Natural killer cell treated with Interleukin-12 subunit alpha and Interleukin-12 subunit beta and Interleukin-15 and Interleukin-18, amount 100 ng/mL, for 72 hours (primary cell): ENCODE measurements around the gene ZNF185. TPM values are rescaled to one million over a fixed set of nuclear protein-coding genes. Genes with fewer than 3 reads are reported as not detected.

Experiments used
- ATAC-seq, 2 donors: fragments of 150-1000 bp; cut with Tn5 transposase in 1 of 2; sonication (Bioruptor Pico), chemical (Tn5 transposase) in 1 of 2; 2 replicates each; pipeline ENCODE4 v1.10.0; 2021
- DNase-seq: peaks from one replicate; pipeline ENCODE4 v3.0.0; 2022; ENCODE audit warnings: low spot score
- H3K27ac Mint-ChIP-seq, 2 donors: 1 replicate in 1 of 2; 2 replicates in 1 of 2; pipeline ENCODE4 v1.8.0; 2022; ENCODE audit warnings: mixed read lengths in 2 of 2, mild to moderate bottlenecking in 1 of 2, moderate library complexity in 1 of 2
- H3K27me3 Mint-ChIP-seq, 2 donors: 1 replicate in 1 of 2; 2 replicates in 1 of 2; pipeline ENCODE4 v1.8.0; 2022; ENCODE audit warnings: mixed read lengths in 2 of 2
- H3K36me3 Mint-ChIP-seq: one replicate; pipeline ENCODE4 v1.8.0; 2022; ENCODE audit warnings: mixed read lengths
- H3K4me1 Mint-ChIP-seq, 2 donors: 1 replicate in 1 of 2; 2 replicates in 1 of 2; pipeline ENCODE4 v1.8.0; 2022; ENCODE audit warnings: low read depth in 2 of 2, mixed read lengths in 2 of 2, mild to moderate bottlenecking in 1 of 2
- H3K4me3 Mint-ChIP-seq: one replicate; pipeline ENCODE4 v1.8.0; 2022; ENCODE audit warnings: mixed read lengths
- H3K9me3 Mint-ChIP-seq: 2 replicates; pipeline ENCODE4 v1.8.0; 2022; ENCODE audit warnings: mixed read lengths
- total RNA-seq, 2 donors: library from RNA; stranded (reverse); gene quantifications; one replicate each; pipeline ENCODE4 v1.2.3, GENCODE V29; 2022

Gene ZNF185
- total RNA-seq = 1 to 10 TPM in 1 of 2 donors, under 1 TPM in 1; 0.48 to 1.5 TPM

- H3K36me3 Mint-ChIP-seq = no peaks in the 10 kb centered on the region
- H3K27me3 Mint-ChIP-seq = peaks cover 9 to 17% of the 10 kb centered on the region in 2 donors
- H3K9me3 Mint-ChIP-seq = no peaks in the 10 kb centered on the region
- no peak within 1 kb of the TSS for H3K4me3 Mint-ChIP-seq
- ATAC-seq (no peak), DNase-seq (no peak)
- H3K27ac Mint-ChIP-seq = no peak within 1 kb of the TSS
- peaks cover 0 to 4% of the 10 kb centered on the region in 2 donors for H3K4me1 Mint-ChIP-seq
Measured at GRCh38 chrX:152897222-152898131, at the start of gene ZNF185. Gene ZNF185 (plus strand): TSS chrX:152898067. CDS start chrX:152914490, 16,423 bp downstream.

GRCh38 chrX:152850465-152850864 lies 47.4 kb upstream of the ZNF185 start:
- Mint-ChIP-seq H3K27ac (no peak overlapping the region), H3K36me3 (peaks cover 19% of the 10 kb centered on the region), H3K9me3 (no peaks in the 10 kb centered on the region), H3K4me1 (peaks cover 0 to 5% of the 10 kb centered on the region in 2 donors), H3K27me3 (no peaks in the 10 kb centered on the region), H3K4me3 (no peak overlapping the region)
- ATAC-seq (no peak), DNase-seq (no peak)

- ATAC-seq (no peak), DNase-seq (no peak)
- peaks cover 12% of the 10 kb centered on the region for H3K36me3 Mint-ChIP-seq
- H3K9me3 Mint-ChIP-seq = no peaks in the 10 kb centered on the region
- H3K27ac Mint-ChIP-seq = no peak overlapping the region
- H3K4me3 Mint-ChIP-seq = no peak overlapping the region
- peaks cover 0 to 2% of the 10 kb centered on the region in 2 donors for H3K27me3 Mint-ChIP-seq
- peaks cover 0 to under 1% of the 10 kb centered on the region in 2 donors for H3K4me1 Mint-ChIP-seq
Measured at GRCh38 chrX:152853986-152854385, 43.9 kb upstream of the ZNF185 start.

GRCh38 chrX:152861116-152861515 lies 36.8 kb upstream of the ZNF185 start:
- no peaks in the 10 kb centered on the region for H3K4me1 Mint-ChIP-seq
- no peak for DNase-seq
- H3K36me3 Mint-ChIP-seq = peaks cover 6% of the 10 kb centered on the region
- no peak overlapping the region for H3K27ac Mint-ChIP-seq
- peaks cover 0 to 4% of the 10 kb centered on the region in 2 donors for H3K27me3 Mint-ChIP-seq
- no peaks in the 10 kb centered on the region for H3K9me3 Mint-ChIP-seq
- H3K4me3 Mint-ChIP-seq = no peak overlapping the region
- ATAC-seq = no peak

- H3K4me3 Mint-ChIP-seq = no peak overlapping the region
- H3K4me1 Mint-ChIP-seq = no peaks in the 10 kb centered on the region
- H3K27me3 Mint-ChIP-seq = peaks cover 0 to 4% of the 10 kb centered on the region in 2 donors
- no peaks in the 10 kb centered on the region for H3K9me3 Mint-ChIP-seq
- H3K36me3 Mint-ChIP-seq = peaks cover 6% of the 10 kb centered on the region
- DNase-seq = no peak
- ATAC-seq = no peak
- no peak overlapping the region for H3K27ac Mint-ChIP-seq
Measured at GRCh38 chrX:152861826-152862225, 36.0 kb upstream of the ZNF185 start.

GRCh38 chrX:152865232-152865920 lies 32.5 kb upstream of the ZNF185 start:
- Mint-ChIP-seq H3K27me3 (peaks cover 0 to 2% of the 10 kb centered on the region in 2 donors), H3K4me1 (no peaks in the 10 kb centered on the region), H3K36me3 (peaks cover 6% of the 10 kb centered on the region), H3K9me3 (no peaks in the 10 kb centered on the region), H3K27ac (no peak overlapping the region), H3K4me3 (no peak overlapping the region)
- ATAC-seq (no peak), DNase-seq (no peak)

GRCh38 chrX:152866386-152866785 lies 31.5 kb upstream of the ZNF185 start:
- Mint-ChIP-seq H3K9me3 (no peaks in the 10 kb centered on the region), H3K36me3 (peaks cover 6% of the 10 kb centered on the region), H3K27ac (no peak overlapping the region), H3K4me3 (no peak overlapping the region), H3K27me3 (no peaks in the 10 kb centered on the region), H3K4me1 (no peaks in the 10 kb centered on the region)
- DNase-seq = no peak
- ATAC-seq = no peak

- DNase-seq = no peak
- Mint-ChIP-seq H3K27me3 (peaks cover 0 to 2% of the 10 kb centered on the region in 2 donors), H3K4me1 (peaks cover 12 to 15% of the 10 kb centered on the region in 2 donors), H3K27ac (no peak overlapping the region), H3K4me3 (no peak overlapping the region), H3K36me3 (no peaks in the 10 kb centered on the region), H3K9me3 (no peaks in the 10 kb centered on the region)
- ATAC-seq = no peak
Measured at GRCh38 chrX:152869972-152870371, 27.9 kb upstream of the ZNF185 start.

GRCh38 chrX:152871260-152871659 lies 26.6 kb upstream of the ZNF185 start:
- ATAC-seq (no peak), DNase-seq (no peak)
- Mint-ChIP-seq H3K36me3 (no peaks in the 10 kb centered on the region), H3K27me3 (peaks cover 0 to 6% of the 10 kb centered on the region in 2 donors), H3K9me3 (no peaks in the 10 kb centered on the region), H3K4me3 (no peak overlapping the region), H3K4me1 (peaks cover 12 to 15% of the 10 kb centered on the region in 2 donors), H3K27ac (no peak overlapping the region)

- peak overlapping the region in 1 of 2 donors; percentile 66 for H3K27ac Mint-ChIP-seq
- H3K36me3 Mint-ChIP-seq = no peaks in the 10 kb centered on the region
- no peaks in the 10 kb centered on the region for H3K9me3 Mint-ChIP-seq
- peaks cover 0 to 12% of the 10 kb centered on the region in 2 donors for H3K27me3 Mint-ChIP-seq
- H3K4me1 Mint-ChIP-seq = peaks cover 12 to 15% of the 10 kb centered on the region in 2 donors
- ATAC-seq = no peak
- H3K4me3 Mint-ChIP-seq = no peak overlapping the region
- DNase-seq = no peak
Measured at GRCh38 chrX:152872522-152872921, 25.3 kb upstream of the ZNF185 start.

- DNase-seq (no peak), ATAC-seq (no peak)
- peak overlapping the region in 1 of 2 donors; percentile 84 for H3K27ac Mint-ChIP-seq
- no peaks in the 10 kb centered on the region for H3K9me3 Mint-ChIP-seq
- H3K4me3 Mint-ChIP-seq = no peak overlapping the region
- peaks cover 12 to 15% of the 10 kb centered on the region in 2 donors for H3K4me1 Mint-ChIP-seq
- H3K27me3 Mint-ChIP-seq = peaks cover 0 to 13% of the 10 kb centered on the region in 2 donors
- no peaks in the 10 kb centered on the region for H3K36me3 Mint-ChIP-seq
Measured at GRCh38 chrX:152873361-152873760, 24.5 kb upstream of the ZNF185 start.

GRCh38 chrX:152876931-152877840 lies 20.7 kb upstream of the ZNF185 start:
- H3K27ac Mint-ChIP-seq = no peak overlapping the region
- DNase-seq (no peak), ATAC-seq (no peak)
- H3K4me3 Mint-ChIP-seq = no peak overlapping the region
- H3K36me3 Mint-ChIP-seq = no peaks in the 10 kb centered on the region
- no peaks in the 10 kb centered on the region for H3K9me3 Mint-ChIP-seq
- H3K27me3 Mint-ChIP-seq = peaks cover 0 to 19% of the 10 kb centered on the region in 2 donors
- peaks cover 6 to 7% of the 10 kb centered on the region in 2 donors for H3K4me1 Mint-ChIP-seq
